PC-3 (cell line): Measurements from ENCODE around the gene C6orf52. TPM values are rescaled to one million over a fixed set of nuclear protein-coding genes. Genes with fewer than 3 reads are reported as not detected.

Source experiments
- ATAC-seq: fragments of 200-7000 bp; cut with Tn5 transposase; 2 replicates; pipeline ENCODE4 v1.9.1; 2020; ENCODE audit warnings: mild to moderate bottlenecking, moderate library complexity
- BruUV-seq: library from RNA; stranded (reverse); fragments of 400-500 nt; replicated peaks from 2 replicates; lab custom pipeline; 2021; lab: Mats Ljungman, UMichigan
- CTCF ChIA-PET: fragments of 300-600 bp; sonication (Branson Sonifier 250); formaldehyde crosslinking; loops from one replicate; lab custom pipeline; 2022; ENCODE audit warnings: antibody characterized with exemption; lab: Charles Lee
- POLR2A ChIA-PET: fragments of 300-600 bp; sonication (Branson Sonifier 250); formaldehyde crosslinking; loops from one replicate; lab custom pipeline; 2022; ENCODE audit warnings: antibody characterized with exemption; ENCODE audit not compliant: unreplicated experiment; lab: Charles Lee
- DNase-seq: peaks from one replicate; pipeline ENCODE4 v3.0.0-alpha.2; 2015
- H2AFZ ChIP-seq: fragments of 300-600 bp; sonication (generic); 2 replicates; pipeline ENCODE4 v1.6.0; 2016; ENCODE audit warnings: antibody characterized with exemption, low read length
- H3F3A ChIP-seq: fragments of 300-600 bp; sonication (generic); one replicate; pipeline ENCODE4 v1.6.0; 2017; ENCODE audit warnings: antibody characterized with exemption, low read length, control low read depth, mild to moderate bottlenecking; ENCODE audit not compliant: unreplicated experiment
- H3K27ac ChIP-seq: fragments of 300-600 bp; sonication (generic); 2 replicates; pipeline ENCODE4 v1.5.1; 2016; ENCODE audit warnings: mild to moderate bottlenecking, low read length
- H3K27me3 ChIP-seq: fragments of 300-600 bp; sonication (generic); 2 replicates; pipeline ENCODE4 v1.6.1; 2016; ENCODE audit warnings: low read length, mixed read lengths
- H3K36me3 ChIP-seq: fragments of 300-600 bp; sonication (generic); 2 replicates; pipeline ENCODE4 v1.6.1; 2016; ENCODE audit warnings: low read depth, mixed run types, low read length, mixed read lengths
- H3K4me1 ChIP-seq: fragments of 300-600 bp; sonication (generic); 2 replicates; pipeline ENCODE4 v1.5.1; 2016; ENCODE audit warnings: low read length; ENCODE audit not compliant: insufficient read depth
- H3K4me2 ChIP-seq: fragments of 300-600 bp; sonication (generic); 2 replicates; pipeline ENCODE4 v1.6.0; 2016; ENCODE audit warnings: low read length
- H3K4me3 ChIP-seq: fragments of 300-600 bp; sonication (generic); 2 replicates; pipeline ENCODE4 v1.5.1; 2016; ENCODE audit warnings: mild to moderate bottlenecking, low read length, mixed read lengths
- H3K79me2 ChIP-seq: fragments of 300-600 bp; sonication (generic); 2 replicates; pipeline ENCODE4 v1.6.1; 2017; ENCODE audit warnings: low read length, mixed read lengths
- H3K9ac ChIP-seq: fragments of 300-600 bp; sonication (generic); 2 replicates; pipeline ENCODE4 v1.6.0; 2016; ENCODE audit warnings: mild to moderate bottlenecking, low read length
- H3K9me2 ChIP-seq: fragments of 300-600 bp; sonication (generic); replicated peaks from 2 replicates; pipeline ENCODE4 v1.6.1; 2016; ENCODE audit warnings: mixed run types, low read length, mixed read lengths
- H3K9me3 ChIP-seq: fragments of 300-600 bp; sonication (generic); 2 replicates; pipeline ENCODE4 v1.6.1; 2016; ENCODE audit warnings: low read length, mixed read lengths
- H4K20me1 ChIP-seq: fragments of 300-600 bp; sonication (generic); 2 replicates; pipeline ENCODE4 v1.6.1; 2016; ENCODE audit warnings: low read length, mixed read lengths
- CTCF ChIP-seq: fragments of 300-600 bp; sonication (generic); conservative IDR thresholded peaks from 2 replicates; pipeline ENCODE4 v1.5.1; 2017; ENCODE audit warnings: antibody characterized with exemption, low read depth, mild to moderate bottlenecking, low read length
- EZH2 ChIP-seq: fragments of 300-600 bp; sonication (generic); IDR thresholded peaks from one replicate; pipeline ENCODE4 v1.6.1; 2017; ENCODE audit warnings: antibody characterized with exemption, mild to moderate bottlenecking, low read length; ENCODE audit not compliant: unreplicated experiment
- EZH2phosphoT487 ChIP-seq: fragments of 300-600 bp; sonication (generic); IDR thresholded peaks from 2 replicates; pipeline ENCODE4 v1.6.1; 2018; ENCODE audit warnings: mild to moderate bottlenecking, antibody characterized with exemption, low read length, borderline replicate concordance
- intact Hi-C: fragments of 100-400 bp; cut with micrococcal nuclease; formaldehyde crosslinking; loops from 2 replicates; pipeline ENCODE4 v1.9.0; 2023
- total RNA-seq: library from RNA; depleted of rRNA; stranded (reverse); fragments of >200 nt; gene quantifications from 2 replicates; pipeline ENCODE4 v1.2.3, GENCODE V29; 2014

The C6orf52 gene
- total RNA-seq, 1 experiment from 2014 or later, result 0.80 TPM

- Histone ChIP-seq H3F3A (no peaks in the 10 kb centered on the region), H3K27ac (peak within 1 kb of the TSS; percentile 67), H3K9ac (peak within 1 kb of the TSS; percentile 93), H3K4me1 (peaks cover 24% of the 10 kb centered on the region), H3K27me3 (no peaks in the 10 kb centered on the region), H3K9me2 (no peaks in the 10 kb centered on the region), H3K4me3 (peak within 1 kb of the TSS; percentile 88), H3K36me3 (peaks cover 3% of the 10 kb centered on the region; the same call in 1 of the 2 replicates), H3K4me2 (peak within 1 kb of the TSS; percentile 88), H3K79me2 (peaks cover 32% of the 10 kb centered on the region), H2AFZ (peak within 1 kb of the TSS; percentile 91), H3K9me3 (0 out of 2 replicates have a peak, but pooled peaks cover 5% of the 10 kb centered on the region), H4K20me1 (no peaks in the 10 kb centered on the region)
- TSS peak; percentile 55 for BruUV-seq
- DNase-seq, result peak; percentile 96
- intact Hi-C loops, result loop anchor here (1.0 to 2.0 kb wide), 5 partner anchors 11 to 78 kb away; partner anchors contain the start of genes C6orf52, PAK1IP1 and TMEM14B
- TF ChIP-seq EZH2, result no peak
- TF ChIP-seq EZH2phosphoT487, result no peak
- TF ChIP-seq CTCF, result no peak
- POLR2A ChIA-PET, result interaction anchor here (0.5 to 1.5 kb wide), 5 partner anchors 24 to 316 kb away, joined by 3 to 15 read pairs (median 6); partner anchors contain the start of genes C6orf52, PAK1IP1 and TMEM14B
- ATAC-seq, result peak; percentile 96
- CTCF ChIA-PET, result interaction anchor here (0.6 to 1.0 kb wide), 3 partner anchors 28 to 218 kb away, joined by 4 to 13 read pairs (median 11); partner anchors contain the start of gene PAK1IP1
Observed at GRCh38 chr6:10722820-10723566, 28.6 kb upstream of the C6orf52 start, which contains the start of gene TMEM14C. TMEM14C (plus strand) TSS chr6:10723070; CDS start chr6:10724614, 1,544 bp downstream.

GRCh38 chr6:10722570-10722819 lies 28.1 kb upstream of the C6orf52 start:
- ChIA-PET CTCF (interaction anchor here (1.0 kb wide), 1 partner anchor 78 kb away, joined by 4 read pairs; no protein-coding TSS in a partner anchor), POLR2A (interaction anchor here (0.5 to 1.5 kb wide), 5 partner anchors 25 to 315 kb away, joined by 3 to 15 read pairs (median 6); partner anchors contain the start of genes C6orf52, PAK1IP1 and TMEM14B)
- no peak for ATAC-seq
- Histone ChIP-seq H3K36me3 (peaks cover 3% of the 10 kb centered on the region; the same call in 1 of the 2 replicates), H3K4me2 (peak overlapping the region; percentile 88), H3K9me3 (0 out of 2 replicates have a peak, but pooled peaks cover 5% of the 10 kb centered on the region), H3K27me3 (no peaks in the 10 kb centered on the region), H3K4me3 (peak overlapping the region; percentile 88), H3K27ac (peak overlapping the region; percentile 67), H3K9me2 (no peaks in the 10 kb centered on the region), H3K4me1 (peaks cover 24% of the 10 kb centered on the region), H3K79me2 (peaks cover 32% of the 10 kb centered on the region), H2AFZ (peak overlapping the region; percentile 91), H3F3A (no peaks in the 10 kb centered on the region), H4K20me1 (no peaks in the 10 kb centered on the region), H3K9ac (peak overlapping the region; percentile 93)
- TF ChIP-seq EZH2phosphoT487 (no peak), EZH2 (no peak), CTCF (no peak)
- DNase-seq, result no peak
- BruUV-seq, result TSS peak; percentile 49
- intact Hi-C loops, result loop anchor here (1.0 to 2.0 kb wide), 3 partner anchors 25 to 78 kb away; partner anchors contain the start of genes C6orf52, PAK1IP1 and TMEM14B
